Activated T-cell treated with anti-CD3 and anti-CD28 coated beads, Interleukin-2, amount 50 U/mL, for 1 hour (primary cell): ENCODE measurements around the gene TTC12.

Experiments
- DNase-seq: peaks from one replicate; pipeline ENCODE4 v3.0.0-alpha.2; 2020

Gene TTC12

GRCh38 chr11:113408206-113408605 is 93.8 kb downstream of the TTC12 start:
- DNase-seq, result no peak

GRCh38 chr11:113408887-113409286 is 94.5 kb downstream of the TTC12 start:
- DNase-seq, result no peak

- DNase-seq, result no peak
Measured at GRCh38 chr11:113409526-113409925, 95.1 kb downstream of the TTC12 start.

- DNase-seq, result no peak
Measured at GRCh38 chr11:113410414-113411135, 96.2 kb downstream of the TTC12 start.

GRCh38 chr11:113411536-113411935 is 97.2 kb downstream of the TTC12 start:
- DNase-seq, result no peak

- DNase-seq, result no peak
Measured at GRCh38 chr11:113412675-113413074, 98.3 kb downstream of the TTC12 start.

GRCh38 chr11:113415343-113415742 is 101.0 kb downstream of the TTC12 start:
- DNase-seq, result no peak
